ENCODE data around the gene NDUFS1. TPM values are rescaled to one million over a fixed set of nuclear protein-coding genes. Genes with fewer than 3 reads are reported as not detected.

The NDUFS1 gene
- total and polyA plus RNA-seq, 2 experiments from 2014 or later = 34.5 to 97.9 TPM

GRCh38 chr2:206198677-206199076, 39.4 kb upstream of the NDUFS1 start:
- DNase-seq (ENCODE audit: low spot score) (no peak), ATAC-seq (no peak)
- no peaks in the 10 kb centered on the region for H3F3A ChIP-seq (replicated peaks; ENCODE audit: low read depth)
- no peaks in the 10 kb centered on the region for H3K9me2 ChIP-seq (ENCODE audit: insufficient read depth)
- Mint-ChIP-seq H3K4me1 (peaks cover 18% of the 10 kb centered on the region), H3K4me3 (no peak overlapping the region), H3K9me3 (no peaks in the 10 kb centered on the region; the same call in 2 of the 3 replicates), H3K27me3 (ENCODE audit: insufficient read depth, low read depth, poor library complexity) (peaks cover 3% of the 10 kb centered on the region), H3K27ac (no peak overlapping the region), H3K36me3 (ENCODE audit: low read depth) (no peaks in the 10 kb centered on the region)
- no peaks in the 10 kb centered on the region for H4K20me1 ChIP-seq (replicated peaks; ENCODE audit: insufficient read depth)
- H3K79me2 ChIP-seq (replicated peaks; ENCODE audit: insufficient read depth) = no peaks in the 10 kb centered on the region
- no peak overlapping the region for H3K4me3 ChIP-seq
- no peaks in the 10 kb centered on the region for H3K36me3 ChIP-seq (ENCODE audit: insufficient read depth)
- H3K27ac ChIP-seq (ENCODE audit: low read depth) = no peak overlapping the region
- TF ChIP-seq ETS1 (IDR thresholded peaks at IDR 0.05) (no peak), CTCF (conservative IDR thresholded peaks at IDR 0.05; ENCODE audit: low read depth in 2 of 2) (no peak), NANOG (IDR thresholded peaks at IDR 0.05; ENCODE audit: borderline replicate concordance) (no peak), EZH2 (IDR thresholded peaks at IDR 0.05; ENCODE audit: low read depth, unreplicated experiment) (no peak), ZNF331 (CRISPR knock-in tag; IDR thresholded peaks at IDR 0.05; ENCODE audit: low read depth) (no peak), STAT1 (IDR thresholded peaks at IDR 0.05; ENCODE audit: unreplicated experiment) (no peak)
- TF ChIP-seq, protein P1, sequence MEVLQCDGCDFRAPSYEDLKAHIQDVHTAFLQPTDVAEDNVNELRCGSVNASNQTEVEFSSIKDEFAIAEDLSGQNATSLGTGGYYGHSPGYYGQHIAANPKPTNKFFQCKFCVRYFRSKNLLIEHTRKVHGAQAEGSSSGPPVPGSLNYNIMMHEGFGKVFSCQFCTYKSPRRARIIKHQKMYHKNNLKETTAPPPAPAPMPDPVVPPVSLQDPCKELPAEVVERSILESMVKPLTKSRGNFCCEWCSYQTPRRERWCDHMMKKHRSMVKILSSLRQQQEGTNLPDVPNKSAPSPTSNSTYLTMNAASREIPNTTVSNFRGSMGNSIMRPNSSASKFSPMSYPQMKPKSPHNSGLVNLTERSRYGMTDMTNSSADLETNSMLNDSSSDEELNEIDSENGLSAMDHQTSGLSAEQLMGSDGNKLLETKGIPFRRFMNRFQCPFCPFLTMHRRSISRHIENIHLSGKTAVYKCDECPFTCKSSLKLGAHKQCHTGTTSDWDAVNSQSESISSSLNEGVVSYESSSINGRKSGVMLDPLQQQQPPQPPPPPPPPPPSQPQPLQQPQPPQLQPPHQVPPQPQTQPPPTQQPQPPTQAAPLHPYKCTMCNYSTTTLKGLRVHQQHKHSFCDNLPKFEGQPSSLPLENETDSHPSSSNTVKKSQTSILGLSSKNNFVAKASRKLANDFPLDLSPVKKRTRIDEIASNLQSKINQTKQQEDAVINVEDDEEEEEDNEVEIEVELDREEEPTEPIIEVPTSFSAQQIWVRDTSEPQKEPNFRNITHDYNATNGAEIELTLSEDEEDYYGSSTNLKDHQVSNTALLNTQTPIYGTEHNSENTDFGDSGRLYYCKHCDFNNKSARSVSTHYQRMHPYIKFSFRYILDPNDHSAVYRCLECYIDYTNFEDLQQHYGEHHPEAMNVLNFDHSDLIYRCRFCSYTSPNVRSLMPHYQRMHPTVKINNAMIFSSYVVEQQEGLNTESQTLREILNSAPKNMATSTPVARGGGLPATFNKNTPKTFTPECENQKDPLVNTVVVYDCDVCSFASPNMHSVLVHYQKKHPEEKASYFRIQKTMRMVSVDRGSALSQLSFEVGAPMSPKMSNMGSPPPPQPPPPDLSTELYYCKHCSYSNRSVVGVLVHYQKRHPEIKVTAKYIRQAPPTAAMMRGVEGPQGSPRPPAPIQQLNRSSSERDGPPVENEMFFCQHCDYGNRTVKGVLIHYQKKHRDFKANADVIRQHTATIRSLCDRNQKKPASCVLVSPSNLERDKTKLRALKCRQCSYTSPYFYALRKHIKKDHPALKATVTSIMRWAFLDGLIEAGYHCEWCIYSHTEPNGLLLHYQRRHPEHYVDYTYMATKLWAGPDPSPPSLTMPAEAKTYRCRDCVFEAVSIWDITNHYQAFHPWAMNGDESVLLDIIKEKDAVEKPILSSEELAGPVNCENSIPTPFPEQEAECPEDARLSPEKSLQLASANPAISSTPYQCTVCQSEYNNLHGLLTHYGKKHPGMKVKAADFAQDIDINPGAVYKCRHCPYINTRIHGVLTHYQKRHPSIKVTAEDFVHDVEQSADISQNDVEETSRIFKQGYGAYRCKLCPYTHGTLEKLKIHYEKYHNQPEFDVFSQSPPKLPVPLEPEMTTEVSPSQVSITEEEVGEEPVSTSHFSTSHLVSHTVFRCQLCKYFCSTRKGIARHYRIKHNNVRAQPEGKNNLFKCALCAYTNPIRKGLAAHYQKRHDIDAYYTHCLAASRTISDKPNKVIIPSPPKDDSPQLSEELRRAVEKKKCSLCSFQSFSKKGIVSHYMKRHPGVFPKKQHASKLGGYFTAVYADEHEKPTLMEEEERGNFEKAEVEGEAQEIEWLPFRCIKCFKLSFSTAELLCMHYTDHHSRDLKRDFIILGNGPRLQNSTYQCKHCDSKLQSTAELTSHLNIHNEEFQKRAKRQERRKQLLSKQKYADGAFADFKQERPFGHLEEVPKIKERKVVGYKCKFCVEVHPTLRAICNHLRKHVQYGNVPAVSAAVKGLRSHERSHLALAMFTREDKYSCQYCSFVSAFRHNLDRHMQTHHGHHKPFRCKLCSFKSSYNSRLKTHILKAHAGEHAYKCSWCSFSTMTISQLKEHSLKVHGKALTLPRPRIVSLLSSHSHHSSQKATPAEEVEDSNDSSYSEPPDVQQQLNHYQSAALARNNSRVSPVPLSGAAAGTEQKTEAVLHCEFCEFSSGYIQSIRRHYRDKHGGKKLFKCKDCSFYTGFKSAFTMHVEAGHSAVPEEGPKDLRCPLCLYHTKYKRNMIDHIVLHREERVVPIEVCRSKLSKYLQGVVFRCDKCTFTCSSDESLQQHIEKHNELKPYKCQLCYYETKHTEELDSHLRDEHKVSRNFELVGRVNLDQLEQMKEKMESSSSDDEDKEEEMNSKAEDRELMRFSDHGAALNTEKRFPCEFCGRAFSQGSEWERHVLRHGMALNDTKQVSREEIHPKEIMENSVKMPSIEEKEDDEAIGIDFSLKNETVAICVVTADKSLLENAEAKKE (CRISPR knock-in tag; IDR thresholded peaks at IDR 0.05) = no peak
- H3K27me3 ChIP-seq (ENCODE audit: insufficient read depth) = no peaks in the 10 kb centered on the region
- H3K4me2 ChIP-seq = no peak overlapping the region
- no peak overlapping the region for H2AFZ ChIP-seq
- peaks cover 21% of the 10 kb centered on the region for H3K4me1 ChIP-seq (ENCODE audit: insufficient read depth)

Data from GM23338 (cell line).